H9 (cell line): ENCODE results near the gene LRRC14B. TPM values are rescaled to one million over a fixed set of nuclear protein-coding genes. Genes with fewer than 3 reads are reported as not detected.

Experiments used
- DNase-seq: peaks from one replicate; pipeline ENCODE4 v3.0.0-alpha.2; 2017
- H2AFZ ChIP-seq: one replicate; pipeline ENCODE4 v1.6.1; 2013; ENCODE audit warnings: mild to moderate bottlenecking, low read length, control low read depth, moderate library complexity
- H2AK5ac ChIP-seq: 2 replicates; pipeline ENCODE4 v1.6.1; 2013; ENCODE audit warnings: low read length, control low read depth, mixed read lengths; ENCODE audit not compliant: insufficient read length
- H2BK120ac ChIP-seq: one replicate; pipeline ENCODE4 v1.6.1; 2013; ENCODE audit warnings: low read depth, mild to moderate bottlenecking, low read length, control low read depth, inconsistent platforms; ENCODE audit not compliant: poor library complexity, severe bottlenecking
- H2BK12ac ChIP-seq: 2 replicates; pipeline ENCODE4 v1.6.1; 2013; ENCODE audit warnings: low read length, control low read depth, mixed read lengths, low read depth; ENCODE audit not compliant: insufficient read length
- H2BK15ac ChIP-seq: 2 replicates; pipeline ENCODE4 v1.6.1; 2013; ENCODE audit warnings: low read depth, low read length, control low read depth
- H2BK20ac ChIP-seq: one replicate; pipeline ENCODE4 v1.6.1; 2013; ENCODE audit warnings: low read depth, mild to moderate bottlenecking, low read length, control low read depth, inconsistent platforms; ENCODE audit not compliant: poor library complexity, severe bottlenecking
- H2BK5ac ChIP-seq: 2 replicates; pipeline ENCODE4 v1.6.1; 2013; ENCODE audit warnings: low read length, control low read depth, mixed read lengths; ENCODE audit not compliant: insufficient read length
- H3K14ac ChIP-seq: 2 replicates; pipeline ENCODE4 v1.6.1; 2013; ENCODE audit warnings: low read length, control low read depth; ENCODE audit not compliant: insufficient read depth
- H3K18ac ChIP-seq: 2 replicates; pipeline ENCODE4 v1.6.1; 2013; ENCODE audit warnings: low read depth, mild to moderate bottlenecking, mixed read lengths, low read length, control low read depth; ENCODE audit not compliant: insufficient read length
- H3K23ac ChIP-seq: 2 replicates; pipeline ENCODE4 v1.6.1; 2013; ENCODE audit warnings: low read length, control low read depth, mixed read lengths, low read depth; ENCODE audit not compliant: insufficient read length
- H3K23me2 ChIP-seq: 2 replicates; pipeline ENCODE4 v1.6.1; 2013; ENCODE audit warnings: low read depth, mild to moderate bottlenecking, mixed read lengths, low read length, control low read depth; ENCODE audit not compliant: insufficient read length, poor library complexity, severe bottlenecking
- H3K27ac ChIP-seq: 2 replicates; pipeline ENCODE4 v1.5.1; 2013; ENCODE audit warnings: low read length, control low read depth, mixed read lengths, low read depth; ENCODE audit not compliant: insufficient read length
- H3K27me3 ChIP-seq: 2 replicates; pipeline ENCODE4 v1.6.1; 2013; ENCODE audit warnings: low read length, control low read depth, inconsistent platforms; ENCODE audit not compliant: insufficient read depth
- H3K4ac ChIP-seq: 2 replicates; pipeline ENCODE4 v1.6.1; 2013; ENCODE audit warnings: low read depth, mild to moderate bottlenecking, control low read depth, inconsistent platforms, low read length, moderate library complexity
- H3K4me1 ChIP-seq: 2 replicates; pipeline ENCODE4 v1.6.1; 2013; ENCODE audit warnings: low read length, control low read depth, inconsistent platforms; ENCODE audit not compliant: insufficient read depth
- H3K4me2 ChIP-seq: 2 replicates; pipeline ENCODE4 v1.6.1; 2013; ENCODE audit warnings: low read length, control low read depth, mixed read lengths; ENCODE audit not compliant: insufficient read length, insufficient read depth
- H3K56ac ChIP-seq: 2 replicates; pipeline ENCODE4 v1.6.1; 2013; ENCODE audit warnings: low read depth, mild to moderate bottlenecking, mixed read lengths, low read length, control low read depth; ENCODE audit not compliant: insufficient read length
- H3K79me1 ChIP-seq: 2 replicates; pipeline ENCODE4 v1.6.1; 2013; ENCODE audit warnings: low read depth, mild to moderate bottlenecking, moderate library complexity, low read length, control low read depth, inconsistent platforms; ENCODE audit not compliant: insufficient read depth, poor library complexity, severe bottlenecking
- H3K79me2 ChIP-seq: 2 replicates; pipeline ENCODE4 v1.6.1; 2013; ENCODE audit warnings: low read length, control low read depth, inconsistent platforms; ENCODE audit not compliant: insufficient read depth
- H3K9ac ChIP-seq: 2 replicates; pipeline ENCODE4 v1.6.1; 2013; ENCODE audit warnings: low read length, control low read depth, mixed read lengths; ENCODE audit not compliant: insufficient read length; ENCODE audit errors: extremely low read depth
- H3K9me3 ChIP-seq: one replicate; pipeline ENCODE4 v1.6.1; 2013; ENCODE audit warnings: low read depth, low read length, inconsistent platforms; ENCODE audit not compliant: control insufficient read depth
- H3T11ph ChIP-seq: one replicate; pipeline ENCODE4 v1.6.1; 2013; ENCODE audit warnings: mild to moderate bottlenecking, low read length, control low read depth, inconsistent platforms
- H4K20me1 ChIP-seq: one replicate; pipeline ENCODE4 v1.6.1; 2013; ENCODE audit not compliant: control insufficient read depth, insufficient read length, insufficient read depth
- H4K5ac ChIP-seq: 2 replicates; pipeline ENCODE4 v1.6.1; 2013; ENCODE audit warnings: low read depth, mild to moderate bottlenecking, mixed read lengths, low read length, control low read depth; ENCODE audit not compliant: insufficient read length
- H4K8ac ChIP-seq: replicated peaks from 2 replicates; pipeline ENCODE4 v1.6.1; 2013; ENCODE audit warnings: low read length, control low read depth, mixed read lengths, low read depth; ENCODE audit not compliant: insufficient read length
- H4K91ac ChIP-seq: 2 replicates; pipeline ENCODE4 v1.6.1; 2013; ENCODE audit warnings: low read depth, mild to moderate bottlenecking, moderate library complexity, mixed read lengths, low read length, control low read depth; ENCODE audit not compliant: insufficient read length
- H3K27ac Mint-ChIP-seq, 3 experiments: 2 replicates in 2 of 3; 3 replicates in 1 of 3; pipeline ENCODE4 v1.8.0; 2020 to 2021; ENCODE audit warnings: mixed read lengths in 3 of 3, mild to moderate bottlenecking in 1 of 3, moderate library complexity in 1 of 3
- H3K27me3 Mint-ChIP-seq: 2 replicates; pipeline ENCODE4 v1.8.0; 2021; ENCODE audit warnings: low read depth, mild to moderate bottlenecking, moderate library complexity, mixed read lengths
- H3K36me3 Mint-ChIP-seq, 3 experiments: 2 replicates in 2 of 3; 3 replicates in 1 of 3; pipeline ENCODE4 v1.8.0; 2020 to 2021; ENCODE audit warnings: low read depth in 3 of 3, mixed read lengths in 3 of 3; ENCODE audit not compliant: insufficient read depth in 1 of 3
- H3K4me1 Mint-ChIP-seq, 2 experiments: 2 replicates each; pipeline ENCODE4 v1.8.0; 2020; ENCODE audit warnings: mixed read lengths in 2 of 2
- H3K4me3 Mint-ChIP-seq, 2 experiments: 2 replicates in 1 of 2; 3 replicates in 1 of 2; pipeline ENCODE4 v1.8.0; 2020 to 2021; ENCODE audit warnings: mild to moderate bottlenecking in 2 of 2, mixed read lengths in 2 of 2, moderate library complexity in 1 of 2
- H3K9me3 Mint-ChIP-seq, 2 experiments: 2 replicates in 1 of 2; 3 replicates in 1 of 2; pipeline ENCODE4 v1.8.0; 2020; ENCODE audit warnings: mild to moderate bottlenecking in 2 of 2, mixed read lengths in 2 of 2, moderate library complexity in 1 of 2
- WGBS: extraction: QIAGEN DNeasy Blood & Tissue Kit; methylation state at CpG from one replicate; pipeline ENCODE4 v1.1.7; 2013; ENCODE audit warnings: missing lambda C conversion rate, low lambda C conversion rate, mixed read lengths; ENCODE audit not compliant: insufficient read length; ENCODE audit errors: extremely low coverage; 5-methylcytosine and 5-hydroxymethylcytosine counted together
- total RNA-seq: library from RNA; stranded (reverse); gene quantifications from 2 replicates; pipeline ENCODE4 v1.2.1, GENCODE V29; 2021
- TF ChIP-seq, protein P1 (sequence below): fragments of 200-600 bp; sonication (generic); conservative IDR thresholded peaks from 3 replicates; pipeline ENCODE4 v1.8.0; 2021; ENCODE audit warnings: antibody characterized with exemption, mild to moderate bottlenecking

LRRC14B gene
- total RNA-seq, 1 experiment from 2014 or later, result not detected

DNA sequence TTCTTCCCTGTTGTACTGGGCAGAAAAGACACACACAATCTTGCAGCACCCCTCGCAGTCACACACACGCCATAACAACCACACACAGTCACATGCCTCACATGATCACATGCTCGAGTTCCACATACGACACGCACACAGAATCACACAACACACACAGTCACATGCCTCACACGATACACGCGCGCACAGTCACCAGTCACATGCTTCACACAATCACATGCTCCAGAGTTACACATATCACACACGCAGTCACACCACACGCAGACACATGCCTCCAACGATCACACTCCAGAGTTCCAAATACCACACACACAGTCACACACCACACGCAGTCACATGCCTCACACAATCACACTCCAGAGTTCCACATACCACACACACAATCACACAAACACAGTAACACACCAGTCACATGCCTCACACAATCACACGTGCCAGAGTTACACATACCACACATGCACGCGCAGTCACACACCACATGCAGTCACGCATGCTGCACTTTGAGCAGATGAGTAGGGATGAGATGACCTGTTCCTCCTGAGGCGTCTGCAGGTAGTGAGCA lies 49.0 kb upstream of the LRRC14B start:
- Histone ChIP-seq H3K23me2 (no peaks in the 10 kb centered on the region), H3K18ac (no peak overlapping the region), H3K27ac (no peak overlapping the region), H3K56ac (no peak overlapping the region), H2AFZ (no peak overlapping the region), H3K4ac (no peak overlapping the region), H4K8ac (no peak overlapping the region), H3K79me1 (no peaks in the 10 kb centered on the region), H4K20me1 (no peaks in the 10 kb centered on the region), H3K4me2 (no peak overlapping the region), H2BK15ac (no peak overlapping the region), H3K27me3 (no peaks in the 10 kb centered on the region), H3K4me1 (peaks cover 4% of the 10 kb centered on the region), H4K5ac (no peak overlapping the region), H3K79me2 (no peaks in the 10 kb centered on the region), H2BK12ac (no peak overlapping the region), H3K9me3 (peaks cover 6% of the 10 kb centered on the region), H4K91ac (no peak overlapping the region), H3K14ac (no peak overlapping the region), H3K9ac (no peak overlapping the region), H3K23ac (no peak overlapping the region), H2BK120ac (no peak overlapping the region), H2BK5ac (no peak overlapping the region), H2AK5ac (no peak overlapping the region), H2BK20ac (no peak overlapping the region), H3T11ph (no peak overlapping the region)
- no peak for DNase-seq
- H3K9me3 Mint-ChIP-seq, result peaks cover 11 to 15% of the 10 kb centered on the region in 2 experiments; a peak in 4 of 5 replicates
- WGBS, result no CpG with 5 or more reads among the region's 18 CpGs
- peak overlapping the region in 1 of 3 experiments; percentile 79; a peak in 3 of 7 replicates for H3K27ac Mint-ChIP-seq
- peaks cover 49 to 68% (median 67%) of the 10 kb centered on the region in 3 experiments for H3K36me3 Mint-ChIP-seq
- H3K4me1 Mint-ChIP-seq, result peaks cover 8 to 14% of the 10 kb centered on the region in 2 experiments
- no peaks in the 10 kb centered on the region for H3K27me3 Mint-ChIP-seq
- TF ChIP-seq, protein P1, sequence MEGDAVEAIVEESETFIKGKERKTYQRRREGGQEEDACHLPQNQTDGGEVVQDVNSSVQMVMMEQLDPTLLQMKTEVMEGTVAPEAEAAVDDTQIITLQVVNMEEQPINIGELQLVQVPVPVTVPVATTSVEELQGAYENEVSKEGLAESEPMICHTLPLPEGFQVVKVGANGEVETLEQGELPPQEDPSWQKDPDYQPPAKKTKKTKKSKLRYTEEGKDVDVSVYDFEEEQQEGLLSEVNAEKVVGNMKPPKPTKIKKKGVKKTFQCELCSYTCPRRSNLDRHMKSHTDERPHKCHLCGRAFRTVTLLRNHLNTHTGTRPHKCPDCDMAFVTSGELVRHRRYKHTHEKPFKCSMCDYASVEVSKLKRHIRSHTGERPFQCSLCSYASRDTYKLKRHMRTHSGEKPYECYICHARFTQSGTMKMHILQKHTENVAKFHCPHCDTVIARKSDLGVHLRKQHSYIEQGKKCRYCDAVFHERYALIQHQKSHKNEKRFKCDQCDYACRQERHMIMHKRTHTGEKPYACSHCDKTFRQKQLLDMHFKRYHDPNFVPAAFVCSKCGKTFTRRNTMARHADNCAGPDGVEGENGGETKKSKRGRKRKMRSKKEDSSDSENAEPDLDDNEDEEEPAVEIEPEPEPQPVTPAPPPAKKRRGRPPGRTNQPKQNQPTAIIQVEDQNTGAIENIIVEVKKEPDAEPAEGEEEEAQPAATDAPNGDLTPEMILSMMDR, result no peak
- no peak overlapping the region for H3K4me3 Mint-ChIP-seq
